HFFc6 (cell line): ENCODE results near the gene SH3GL2. TPM values are rescaled to one million over a fixed set of nuclear protein-coding genes. Genes with fewer than 3 reads are reported as not detected.

Source experiments
- DNase-seq: peaks from one replicate; pipeline ENCODE4 v3.0.0-alpha.2; 2018
- H3K27ac Mint-ChIP-seq: 2 replicates; pipeline ENCODE4 v1.8.0; 2020; ENCODE audit warnings: mild to moderate bottlenecking, mixed read lengths
- H3K27me3 Mint-ChIP-seq: 2 replicates; pipeline ENCODE4 v1.8.0; 2021; ENCODE audit warnings: mild to moderate bottlenecking, moderate library complexity, mixed read lengths; ENCODE audit not compliant: insufficient read depth
- H3K36me3 Mint-ChIP-seq: 2 replicates; pipeline ENCODE4 v1.8.0; 2021; ENCODE audit warnings: low read depth, mixed read lengths
- H3K4me1 Mint-ChIP-seq: 2 replicates; pipeline ENCODE4 v1.8.0; 2020; ENCODE audit warnings: low read depth, mixed read lengths
- H3K4me3 Mint-ChIP-seq: 2 replicates; pipeline ENCODE4 v1.8.0; 2020; ENCODE audit warnings: mild to moderate bottlenecking, moderate library complexity, mixed read lengths
- H3K9me3 Mint-ChIP-seq: 2 replicates; pipeline ENCODE4 v1.8.0; 2020; ENCODE audit warnings: mild to moderate bottlenecking, mixed read lengths
- CTCF ChIP-seq: fragments of 200-600 bp; sonication (generic); IDR thresholded peaks from 2 replicates; pipeline ENCODE4 v1.5.0; 2021; ENCODE audit warnings: antibody characterized with exemption, mild to moderate bottlenecking
- total RNA-seq, 6 experiments: library from RNA; stranded (reverse); fragmentation: NEBNext Ultra II Directional; extraction: Animal tissue kit (Norgen Biotek cat#: 25700); gene quantifications; 2 replicates in 1 of 6; 3 replicates in 5 of 6; pipeline ENCODE4 v1.2.3, GENCODE V29; 2021

SH3GL2 gene
- total RNA-seq, 6 experiments from 2014 or later = not detected

GRCh38 chr9:17609312-17610005, 30.6 kb downstream of the SH3GL2 start:
- Mint-ChIP-seq H3K27me3 (peaks cover 14% of the 10 kb centered on the region), H3K36me3 (no peaks in the 10 kb centered on the region), H3K4me3 (no peak overlapping the region), H3K27ac (no peak overlapping the region), H3K9me3 (no peaks in the 10 kb centered on the region), H3K4me1 (peaks cover 10% of the 10 kb centered on the region)
- no peak for TF ChIP-seq CTCF
- DNase-seq = no peak

- no peak for TF ChIP-seq CTCF
- Mint-ChIP-seq H3K27me3 (peaks cover 14% of the 10 kb centered on the region), H3K9me3 (no peaks in the 10 kb centered on the region), H3K4me3 (no peak overlapping the region), H3K4me1 (peaks cover 10% of the 10 kb centered on the region), H3K27ac (no peak overlapping the region), H3K36me3 (no peaks in the 10 kb centered on the region)
- DNase-seq = no peak
These were observed 32.5 kb downstream of the SH3GL2 start for GRCh38 chr9:17611342-17611741.

- H3K27me3 Mint-ChIP-seq = peaks cover 11% of the 10 kb centered on the region
- no peaks in the 10 kb centered on the region for H3K9me3 Mint-ChIP-seq
- no peak for DNase-seq
- H3K4me3 Mint-ChIP-seq = no peak overlapping the region
- H3K36me3 Mint-ChIP-seq = no peaks in the 10 kb centered on the region
- TF ChIP-seq CTCF = no peak
- no peak overlapping the region for H3K27ac Mint-ChIP-seq
- H3K4me1 Mint-ChIP-seq = peaks cover 10% of the 10 kb centered on the region
These were observed 33.1 kb downstream of the SH3GL2 start for GRCh38 chr9:17611917-17612316.

GRCh38 chr9:17613758-17614157, 34.9 kb downstream of the SH3GL2 start:
- Mint-ChIP-seq H3K36me3 (no peaks in the 10 kb centered on the region), H3K4me1 (peaks cover 10% of the 10 kb centered on the region), H3K27ac (no peak overlapping the region), H3K9me3 (no peaks in the 10 kb centered on the region), H3K27me3 (peaks cover 20% of the 10 kb centered on the region), H3K4me3 (no peak overlapping the region)
- DNase-seq = peak; percentile 60
- no peak for TF ChIP-seq CTCF

- no peak for TF ChIP-seq CTCF
- Mint-ChIP-seq H3K9me3 (no peaks in the 10 kb centered on the region), H3K27ac (no peak overlapping the region), H3K4me1 (peaks cover 10% of the 10 kb centered on the region), H3K4me3 (no peak overlapping the region), H3K27me3 (peaks cover 17% of the 10 kb centered on the region), H3K36me3 (no peaks in the 10 kb centered on the region)
- DNase-seq = no peak
These were observed 35.4 kb downstream of the SH3GL2 start for GRCh38 chr9:17614250-17614649.
